Measurements from ENCODE around the gene SEC14L3. TPM values are rescaled to one million over a fixed set of nuclear protein-coding genes. Genes with fewer than 3 reads are reported as not detected.
A peak's percentile ranks its signal among the peaks of the same experiment; 100 is the strongest.

Gene SEC14L3
- total and polyA plus RNA-seq, 10 of the 15 experiments (the other 5 are each of a cell fraction or from before 2014, with no cell fraction given), result 0.03 TPM; not detected in 9

GRCh38 chr22:30453731-30454510 is 17.9 kb downstream of the SEC14L3 start:
- RAD21 ChIA-PET (ENCODE audit: unreplicated experiment), result interaction anchor here (1.5 kb wide), 1 partner anchor 301 kb away, joined by 3 read pairs; no protein-coding TSS in a partner anchor
- Histone ChIP-seq H3K4me3 (no peak overlapping the region), H3K79me2 (ENCODE audit: control insufficient read depth, insufficient read depth, low read length) (no peaks in the 10 kb centered on the region), H3K4me2 (ENCODE audit: control insufficient read depth, insufficient read depth) (no peak overlapping the region), H3K4me1 (ENCODE audit: control insufficient read depth, insufficient read depth, low read length) (no peaks in the 10 kb centered on the region), H4K20me1 (ENCODE audit: control insufficient read depth, insufficient read depth) (no peaks in the 10 kb centered on the region), H3K27ac (ENCODE audit: control insufficient read depth, insufficient read depth) (no peak overlapping the region), H3K9ac (ENCODE audit: control insufficient read depth, insufficient read depth, low read length) (no peak overlapping the region), H3K27me3 (replicated peaks in 1 of 2; ENCODE audit: control insufficient read depth in 2 of 2, insufficient read depth in 2 of 2, low read length in 1 of 2) (no peaks in the 10 kb centered on the region; a peak in 1 of 4 replicates), H3K9me3 (replicated peaks; ENCODE audit: control insufficient read depth, insufficient read depth, low read length) (no peaks in the 10 kb centered on the region), H3K36me3 (ENCODE audit: control insufficient read depth in 2 of 2, insufficient read depth in 2 of 2, low read length in 1 of 2) (no peaks in the 10 kb centered on the region), H2AFZ (ENCODE audit: control insufficient read depth, low read depth, low read length) (no peak overlapping the region)
- POLR2A ChIA-PET, result no interaction called here
- WGBS (ENCODE audit: insufficient coverage, insufficient replicate concordance, low lambda C conversion rate, missing lambda C conversion rate), result 28% methylated on average over 6 of the region's 6 CpGs
- intact Hi-C loops (cut with micrococcal nuclease; ENCODE audit: unreplicated experiment), result no loop called here
- in situ Hi-C loops (cut with MboI), result no loop called here
- SMC1A ChIA-PET (ENCODE audit: uncharacterized antibody, unreplicated experiment), result interaction anchor here (1.4 kb wide), 1 partner anchor 63 kb away, joined by 3 read pairs; no protein-coding TSS in a partner anchor
- BruUV-seq (replicated peaks), result no TSS peak
- DNase-seq (ENCODE audit: low read depth, low spot score) (no peak), ATAC-seq (no peak), FAIRE-seq (no peak)
- CTCF ChIA-PET, result no interaction called here
- TF ChIP-seq MTA2 (IDR thresholded peaks at IDR 0.05; ENCODE audit: low read depth) (no peak), SRF (IDR thresholded peaks at IDR 0.05; ENCODE audit: low read depth in 2 of 2, low read length in 2 of 2) (no peak), CTCF (IDR thresholded peaks at IDR 0.05 in 2 of 3, conservative IDR thresholded peaks at IDR 0.05 in 1 of 3; ENCODE audit: control insufficient read depth in 2 of 3, extremely low read depth in 1 of 3, insufficient read depth in 1 of 3, low read depth in 3 of 3, low read length in 3 of 3) (peak in 1 of 3 experiments; percentile 17; a peak in 1 of 6 replicates), USF1 (IDR thresholded peaks at IDR 0.05; ENCODE audit: borderline replicate concordance, extremely low read length, insufficient read depth, low read depth, low read length) (no peak), RAD21 (IDR thresholded peaks at IDR 0.05; ENCODE audit: insufficient read depth, low read depth, low read length) (peak; percentile 39), SREBF2 (IDR thresholded peaks at IDR 0.05; ENCODE audit: low read length) (no peak)

Measured in GM12878 (cell line).